Jurkat, Clone E6-1 (cell line): ENCODE measurements around the gene RAB12.

Experiments
- DNase-seq: peaks from one replicate; pipeline ENCODE4 v3.0.0-alpha.2; 2011; ENCODE audit warnings: low read depth, low spot score
- H3K4me3 ChIP-seq: 2 replicates; pipeline ENCODE4 v1.5.1; 2011; ENCODE audit warnings: mild to moderate bottlenecking, low read length, control low read depth, moderate library complexity

Gene RAB12

DNA sequence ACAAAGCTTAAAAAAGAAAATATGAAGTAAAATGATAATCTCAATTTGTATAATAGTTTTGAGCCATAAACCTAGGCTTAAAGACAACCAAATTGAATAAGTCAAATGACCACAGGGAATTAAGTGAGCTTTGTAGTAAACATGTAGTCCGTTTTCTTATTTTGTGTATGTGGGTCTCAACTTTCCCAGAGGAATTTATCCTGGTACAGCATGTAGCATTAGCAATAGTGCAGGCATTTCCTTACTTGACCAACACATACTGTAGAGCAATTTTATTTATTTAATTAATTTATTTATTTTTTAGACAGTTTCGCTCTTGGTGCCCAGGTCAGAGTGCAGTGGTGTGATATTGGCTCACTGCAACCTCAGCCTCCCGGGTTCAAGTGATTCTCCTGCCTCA, 58.6 kb downstream of the RAB12 start:
- no peak overlapping the region for H3K4me3 ChIP-seq
- no peak for DNase-seq

DNA sequence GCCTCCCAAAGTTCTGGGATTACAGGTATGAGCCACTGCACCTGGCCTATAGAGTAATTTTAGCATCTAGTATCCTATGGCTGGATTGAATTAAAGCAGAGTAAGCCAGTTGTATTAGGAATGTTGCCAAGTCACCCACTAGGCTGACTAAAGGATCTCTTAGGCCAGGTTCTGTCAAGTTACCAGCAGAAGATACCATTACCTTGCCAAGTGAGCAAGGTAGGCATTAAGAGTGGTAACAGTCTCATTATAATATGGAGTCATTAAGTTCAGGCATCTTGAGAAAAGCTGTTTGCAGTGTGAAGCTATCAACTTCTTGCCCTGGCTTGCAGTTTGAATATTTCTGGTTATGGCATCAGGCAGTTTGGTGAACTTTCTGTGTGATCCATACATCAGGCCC, 59.1 kb downstream of the RAB12 start:
- no peak for DNase-seq
- no peak overlapping the region for H3K4me3 ChIP-seq

DNA sequence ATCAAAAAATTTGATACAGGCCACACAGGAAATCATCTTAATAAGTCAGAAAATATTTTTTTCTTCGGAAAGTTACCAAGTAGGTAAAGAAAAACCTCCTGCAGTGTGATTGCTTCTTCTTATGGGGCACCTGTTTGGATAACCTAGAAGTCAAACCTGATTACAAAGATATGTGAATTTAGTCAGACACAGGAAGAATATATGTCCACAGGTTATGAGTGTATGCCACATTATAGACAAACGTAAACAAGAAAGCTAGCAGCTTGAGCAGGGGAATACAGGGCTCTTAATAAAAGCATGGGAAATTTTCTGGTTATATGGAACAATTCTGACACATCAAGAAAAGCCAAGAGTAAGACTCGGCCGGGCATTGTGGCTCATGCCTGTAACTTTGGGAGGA, 60.3 kb downstream of the RAB12 start:
- no peak for DNase-seq
- H3K4me3 ChIP-seq = no peak overlapping the region

GRCh38 chr18:8673256-8674209, 64.3 kb downstream of the RAB12 start:
- H3K4me3 ChIP-seq = no peak overlapping the region
- DNase-seq = no peak

GRCh38 chr18:8675057-8675456, 65.8 kb downstream of the RAB12 start:
- DNase-seq = no peak
- H3K4me3 ChIP-seq = no peak overlapping the region

DNA sequence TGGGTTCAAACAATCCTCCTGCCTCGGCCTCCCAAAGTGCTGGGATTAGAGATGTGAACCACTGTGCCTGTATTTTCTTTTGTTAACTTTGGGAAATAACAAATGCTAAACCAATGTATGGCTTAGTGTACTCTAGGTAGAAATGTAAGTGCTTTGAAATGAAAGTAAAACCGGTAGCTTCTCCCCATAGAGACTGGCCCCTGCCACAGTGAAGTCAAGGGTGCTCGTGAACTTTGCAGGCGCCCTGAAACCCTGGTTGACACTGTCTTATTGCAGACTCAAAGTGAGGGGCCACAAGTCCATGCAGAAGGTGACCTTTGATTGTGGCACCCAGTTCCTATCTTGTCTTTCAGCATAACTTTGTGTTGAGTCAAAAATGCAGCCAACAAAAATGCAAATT, 72.0 kb downstream of the RAB12 start:
- no peak for DNase-seq
- no peak overlapping the region for H3K4me3 ChIP-seq

DNA sequence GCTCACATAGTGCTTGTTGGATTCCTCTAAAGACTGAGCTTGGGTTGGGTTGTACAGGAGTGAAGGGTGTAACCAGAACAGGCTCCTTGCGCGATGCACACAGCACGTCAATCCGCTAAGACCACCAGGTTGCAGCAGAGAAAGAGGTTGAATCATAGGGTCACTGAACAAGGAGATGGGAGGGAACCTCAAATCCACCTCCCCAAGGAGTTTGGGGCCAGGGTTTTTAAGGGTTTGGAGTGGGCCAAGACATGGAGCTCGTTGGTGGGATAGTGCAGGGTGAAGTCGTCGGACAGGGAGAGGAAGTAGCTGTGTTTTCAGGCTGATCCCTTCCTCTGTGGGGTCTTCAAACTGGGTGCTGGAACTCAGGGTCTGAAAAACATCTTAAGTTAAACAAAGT, 75.3 kb downstream of the RAB12 start:
- H3K4me3 ChIP-seq = no peak overlapping the region
- DNase-seq = no peak

DNA sequence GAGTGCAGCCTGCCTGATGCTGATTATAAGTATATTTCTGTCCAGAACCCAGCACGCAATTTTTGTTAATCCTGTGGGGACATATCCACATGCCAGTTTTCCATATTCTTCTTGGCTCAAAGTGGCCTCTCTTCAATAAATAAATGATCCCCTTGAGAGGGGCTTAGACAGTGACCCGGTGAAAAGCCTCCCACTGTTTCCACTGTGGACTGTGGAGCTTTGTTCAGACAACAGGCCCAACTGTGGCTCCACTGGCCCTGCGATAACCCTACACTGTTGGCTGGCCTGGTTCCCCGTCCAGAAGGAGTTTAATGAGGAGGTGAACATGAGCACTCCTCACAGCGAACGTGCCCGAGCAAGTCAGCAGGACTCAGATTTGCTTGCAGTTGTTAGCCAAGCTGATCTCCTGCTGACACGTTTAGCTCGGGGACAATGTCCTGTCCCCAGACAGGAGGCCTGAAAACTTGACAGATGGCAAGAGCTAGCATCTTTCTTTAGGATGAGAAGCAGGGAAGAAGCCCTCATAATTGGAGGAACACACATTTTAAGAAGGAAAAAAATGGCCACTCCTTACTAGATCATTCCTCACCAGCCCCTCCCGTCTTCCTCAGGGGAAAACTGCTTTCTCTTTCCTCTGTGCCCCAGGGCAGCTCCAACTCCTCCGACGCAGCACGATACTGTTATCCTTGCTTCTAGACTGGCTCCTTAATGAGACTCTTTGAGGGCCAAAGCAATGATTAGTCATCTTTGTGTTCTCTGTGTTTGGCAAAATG, 76.1 kb downstream of the RAB12 start:
- H3K4me3 ChIP-seq = no peak overlapping the region
- no peak for DNase-seq

DNA sequence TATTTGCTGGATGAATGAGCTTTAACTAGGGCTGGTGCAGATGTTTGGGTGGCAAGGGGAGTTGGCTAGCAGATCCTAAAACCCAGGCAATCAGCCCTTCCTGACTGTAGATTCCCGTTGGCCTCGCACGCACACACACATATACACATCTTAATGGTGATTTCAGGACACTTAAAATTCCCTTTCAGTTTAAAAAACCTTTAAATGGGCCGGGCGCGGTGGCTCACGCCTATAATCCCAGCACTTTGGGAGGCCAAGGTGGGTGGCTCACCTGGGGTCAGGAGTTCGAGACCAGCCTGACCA, 76.6 kb downstream of the RAB12 start:
- H3K4me3 ChIP-seq = no peak overlapping the region
- no peak for DNase-seq

- DNase-seq = no peak
Measured at GRCh38 chr18:8686611-8687010, 77.4 kb downstream of the RAB12 start.

DNA sequence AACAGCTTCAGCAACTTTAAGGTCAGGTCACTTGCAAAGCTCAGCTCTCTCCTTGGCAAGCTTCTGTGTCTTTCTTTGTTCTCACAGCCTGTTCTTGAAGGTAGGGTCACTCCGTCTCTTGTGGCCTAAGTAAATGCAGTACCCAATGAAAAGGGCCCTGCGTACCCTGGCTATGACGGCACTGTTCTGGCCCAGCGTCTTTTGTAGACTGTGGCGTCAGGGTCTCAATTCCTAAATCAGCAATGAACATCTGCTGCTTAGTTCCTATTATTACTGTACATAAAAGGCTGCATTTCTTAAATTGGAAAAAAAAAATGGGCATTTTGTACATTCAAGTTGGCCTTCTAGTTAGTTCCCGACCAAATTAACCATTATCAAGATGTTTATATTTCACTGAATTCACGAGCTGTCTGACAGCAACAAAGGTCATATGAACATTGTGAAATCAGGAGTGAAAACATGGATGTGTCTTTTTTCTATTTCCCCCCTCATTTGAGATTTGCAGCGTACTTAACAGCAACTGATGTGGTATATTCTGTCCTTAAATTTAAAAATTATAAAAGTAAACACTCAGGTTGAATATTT, 79.1 kb downstream of the RAB12 start:
- no peak overlapping the region for H3K4me3 ChIP-seq
- DNase-seq = no peak

More at GRCh38 chr18:8686611-8687010, 77.4 kb downstream of the RAB12 start:
- H3K4me3 ChIP-seq = no peak overlapping the region

GRCh38 chr18:8688816-8689215, 79.6 kb downstream of the RAB12 start:
- no peak overlapping the region for H3K4me3 ChIP-seq
- DNase-seq = no peak
